Gastroesophageal sphincter (tissue), 3 donors: ENCODE results near the gene RTP1.

Source experiments
- EP300 ChIP-seq: sonication (generic); formaldehyde crosslinking; IDR thresholded peaks from one replicate; pipeline ENCODE4 v1.6.1; 2017; ENCODE audit warnings: antibody characterized with exemption, mild to moderate bottlenecking
- TF ChIP-seq, protein P1 (sequence below), 4 experiments: fragments of 200-600 bp in 2 of 4; fragments of 450-650 bp in 2 of 4; sonication (generic) in 1 of 4; IDR thresholded peaks; one replicate each; pipeline ENCODE4 v1.5.1; 2017 to 2019; ENCODE audit warnings: antibody characterized with exemption in 4 of 4, mild to moderate bottlenecking in 2 of 4, moderate library complexity in 2 of 4

DNA sequence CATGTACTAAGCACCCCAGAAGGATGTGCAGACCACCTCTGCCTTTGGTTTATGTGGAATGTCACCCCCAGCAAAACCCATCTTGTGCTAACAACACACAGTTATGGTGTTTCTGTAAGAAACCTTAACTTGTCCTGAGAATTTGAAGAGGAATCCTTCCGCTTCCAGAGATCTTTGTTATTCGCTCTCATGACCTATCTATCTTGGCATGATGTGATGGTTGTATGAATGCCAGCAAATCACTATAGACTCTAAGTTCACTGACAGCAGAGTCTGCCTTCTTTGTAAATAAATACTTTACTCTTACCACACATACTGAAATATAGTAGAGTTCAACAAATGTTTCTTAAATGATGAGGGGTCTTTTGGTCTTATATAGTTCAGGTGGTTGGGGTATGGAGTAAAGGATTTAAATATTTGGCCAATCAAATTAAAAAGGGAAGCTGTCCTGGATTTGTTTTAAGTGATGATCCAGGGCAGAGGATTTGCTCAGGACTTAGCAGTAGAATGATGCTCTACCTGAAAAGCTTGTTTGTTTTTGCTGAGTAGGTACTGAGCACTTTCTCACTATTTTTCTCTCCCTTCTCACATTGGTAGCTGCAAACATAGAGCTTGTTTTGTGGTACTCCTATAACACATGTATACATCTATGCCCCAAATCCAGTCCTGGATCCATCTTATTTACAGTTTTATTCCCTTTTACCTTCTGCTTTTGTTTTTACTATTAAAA, 27.9 kb upstream of the RTP1 start:
- TF ChIP-seq, protein P1, sequence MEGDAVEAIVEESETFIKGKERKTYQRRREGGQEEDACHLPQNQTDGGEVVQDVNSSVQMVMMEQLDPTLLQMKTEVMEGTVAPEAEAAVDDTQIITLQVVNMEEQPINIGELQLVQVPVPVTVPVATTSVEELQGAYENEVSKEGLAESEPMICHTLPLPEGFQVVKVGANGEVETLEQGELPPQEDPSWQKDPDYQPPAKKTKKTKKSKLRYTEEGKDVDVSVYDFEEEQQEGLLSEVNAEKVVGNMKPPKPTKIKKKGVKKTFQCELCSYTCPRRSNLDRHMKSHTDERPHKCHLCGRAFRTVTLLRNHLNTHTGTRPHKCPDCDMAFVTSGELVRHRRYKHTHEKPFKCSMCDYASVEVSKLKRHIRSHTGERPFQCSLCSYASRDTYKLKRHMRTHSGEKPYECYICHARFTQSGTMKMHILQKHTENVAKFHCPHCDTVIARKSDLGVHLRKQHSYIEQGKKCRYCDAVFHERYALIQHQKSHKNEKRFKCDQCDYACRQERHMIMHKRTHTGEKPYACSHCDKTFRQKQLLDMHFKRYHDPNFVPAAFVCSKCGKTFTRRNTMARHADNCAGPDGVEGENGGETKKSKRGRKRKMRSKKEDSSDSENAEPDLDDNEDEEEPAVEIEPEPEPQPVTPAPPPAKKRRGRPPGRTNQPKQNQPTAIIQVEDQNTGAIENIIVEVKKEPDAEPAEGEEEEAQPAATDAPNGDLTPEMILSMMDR (IDR thresholded peaks at IDR 0.05) = no peak
- TF ChIP-seq EP300 = no peak
